HG03108 (cell line): ENCODE results near the gene ELF4.

Source experiments
- ATAC-seq: cut with Tn5 transposase; IDR thresholded peaks from one replicate; pipeline ENCODE4 v1.9.1; 2021; ENCODE audit warnings: moderate library complexity; ENCODE audit not compliant: unreplicated experiment

The ELF4 gene

GRCh38 chrX:130053236-130053635 is 57.1 kb downstream of the ELF4 start:
- no peak for ATAC-seq

- no peak for ATAC-seq
Observed at GRCh38 chrX:130051176-130051845, 59.0 kb downstream of the ELF4 start.

- ATAC-seq = no peak
Observed at GRCh38 chrX:130049821-130050220, 60.5 kb downstream of the ELF4 start.

GRCh38 chrX:130048686-130049222 is 61.5 kb downstream of the ELF4 start:
- ATAC-seq = no peak

GRCh38 chrX:130047416-130047815 is 62.9 kb downstream of the ELF4 start:
- no peak for ATAC-seq

- no peak for ATAC-seq
Observed at GRCh38 chrX:130039847-130040246, 70.5 kb downstream of the ELF4 start.

GRCh38 chrX:130034178-130034577 is 76.1 kb downstream of the ELF4 start:
- ATAC-seq = no peak

GRCh38 chrX:130032552-130032951 is 77.7 kb downstream of the ELF4 start:
- no peak for ATAC-seq

GRCh38 chrX:130030826-130031225 is 79.5 kb downstream of the ELF4 start:
- no peak for ATAC-seq

- no peak for ATAC-seq
Observed at GRCh38 chrX:130028196-130028595, 82.1 kb downstream of the ELF4 start.

GRCh38 chrX:130027569-130027968 is 82.7 kb downstream of the ELF4 start:
- ATAC-seq = no peak

- no peak for ATAC-seq
Observed at GRCh38 chrX:130025256-130025655, 85.0 kb downstream of the ELF4 start.

GRCh38 chrX:130024127-130024526 is 86.2 kb downstream of the ELF4 start:
- peak; percentile 98 for ATAC-seq

- no peak for ATAC-seq
Observed at GRCh38 chrX:130020661-130021324, 89.5 kb downstream of the ELF4 start.

- ATAC-seq = no peak
Observed at GRCh38 chrX:130018143-130018542, 92.2 kb downstream of the ELF4 start.

- no peak for ATAC-seq
Observed at GRCh38 chrX:130015181-130015580, 95.1 kb downstream of the ELF4 start.
